ENCODE measurements around the gene ERN1. TPM values are rescaled to one million over a fixed set of nuclear protein-coding genes. Genes with fewer than 3 reads are reported as not detected.

Gene ERN1
- total and polyA plus RNA-seq, 2 of the 13 experiments (the other 11 are each of a cell fraction or from before 2014, with no cell fraction given): 6.0 to 12.7 TPM

GRCh38 chr17:64025732-64026294, 104.1 kb downstream of the ERN1 start (continued):
- TF ChIP-seq PRDM4 (CRISPR knock-in tag; IDR thresholded peaks at IDR 0.05; ENCODE audit: borderline replicate concordance) (no peak), ESRRA (CRISPR knock-in tag; IDR thresholded peaks at IDR 0.05; ENCODE audit: low read depth) (no peak), PLSCR1 (CRISPR knock-in tag; IDR thresholded peaks at IDR 0.05; ENCODE audit: borderline replicate concordance) (no peak), ZSCAN30 (CRISPR knock-in tag; IDR thresholded peaks at IDR 0.05) (no peak), FIP1L1 (IDR thresholded peaks at IDR 0.05; ENCODE audit: borderline replicate concordance, insufficient read depth, low read depth, low read length) (no peak), SIN3B (IDR thresholded peaks at IDR 0.05; ENCODE audit: low read length) (no peak), ZNF317 (CRISPR knock-in tag; IDR thresholded peaks at IDR 0.05) (no peak), ISL2 (CRISPR knock-in tag; IDR thresholded peaks at IDR 0.05) (peak; percentile 43; the same call in 1 of the 2 replicates), ZSCAN25 (CRISPR knock-in tag; IDR thresholded peaks at IDR 0.05) (peak; percentile 95), MEIS2 (CRISPR knock-in tag; IDR thresholded peaks at IDR 0.05) (peak; percentile 72; the same call in 1 of the 2 replicates), ELF1 (CRISPR knock-in tag; IDR thresholded peaks at IDR 0.05) (peak; percentile 65), ZFP62 (CRISPR knock-in tag; IDR thresholded peaks at IDR 0.05) (no peak), KMT2A (CRISPR knock-in tag; IDR thresholded peaks at IDR 0.05) (0 out of 2 replicates have a peak, but pooled peaks have one; percentile 20), RARG (CRISPR knock-in tag; IDR thresholded peaks at IDR 0.05; ENCODE audit: low read depth) (no peak), KDM2A (CRISPR knock-in tag; IDR thresholded peaks at IDR 0.05; ENCODE audit: borderline replicate concordance, low read depth) (peak; percentile 89; the same call in 1 of the 2 replicates), ZMYM2 (CRISPR knock-in tag; IDR thresholded peaks at IDR 0.05) (peak; percentile 99), ATF2 (CRISPR knock-in tag; IDR thresholded peaks at IDR 0.05) (peak; percentile 51)
- TF ChIP-seq, protein P1, sequence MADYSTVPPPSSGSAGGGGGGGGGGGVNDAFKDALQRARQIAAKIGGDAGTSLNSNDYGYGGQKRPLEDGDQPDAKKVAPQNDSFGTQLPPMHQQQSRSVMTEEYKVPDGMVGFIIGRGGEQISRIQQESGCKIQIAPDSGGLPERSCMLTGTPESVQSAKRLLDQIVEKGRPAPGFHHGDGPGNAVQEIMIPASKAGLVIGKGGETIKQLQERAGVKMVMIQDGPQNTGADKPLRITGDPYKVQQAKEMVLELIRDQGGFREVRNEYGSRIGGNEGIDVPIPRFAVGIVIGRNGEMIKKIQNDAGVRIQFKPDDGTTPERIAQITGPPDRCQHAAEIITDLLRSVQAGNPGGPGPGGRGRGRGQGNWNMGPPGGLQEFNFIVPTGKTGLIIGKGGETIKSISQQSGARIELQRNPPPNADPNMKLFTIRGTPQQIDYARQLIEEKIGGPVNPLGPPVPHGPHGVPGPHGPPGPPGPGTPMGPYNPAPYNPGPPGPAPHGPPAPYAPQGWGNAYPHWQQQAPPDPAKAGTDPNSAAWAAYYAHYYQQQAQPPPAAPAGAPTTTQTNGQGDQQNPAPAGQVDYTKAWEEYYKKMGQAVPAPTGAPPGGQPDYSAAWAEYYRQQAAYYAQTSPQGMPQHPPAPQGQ (CRISPR knock-in tag; IDR thresholded peaks at IDR 0.05; ENCODE audit: borderline replicate concordance): no peak
- TF ChIP-seq, protein P2, sequence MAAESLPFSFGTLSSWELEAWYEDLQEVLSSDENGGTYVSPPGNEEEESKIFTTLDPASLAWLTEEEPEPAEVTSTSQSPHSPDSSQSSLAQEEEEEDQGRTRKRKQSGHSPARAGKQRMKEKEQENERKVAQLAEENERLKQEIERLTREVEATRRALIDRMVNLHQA (CRISPR knock-in tag; IDR thresholded peaks at IDR 0.05): no peak
- TF ChIP-seq, protein P3, sequence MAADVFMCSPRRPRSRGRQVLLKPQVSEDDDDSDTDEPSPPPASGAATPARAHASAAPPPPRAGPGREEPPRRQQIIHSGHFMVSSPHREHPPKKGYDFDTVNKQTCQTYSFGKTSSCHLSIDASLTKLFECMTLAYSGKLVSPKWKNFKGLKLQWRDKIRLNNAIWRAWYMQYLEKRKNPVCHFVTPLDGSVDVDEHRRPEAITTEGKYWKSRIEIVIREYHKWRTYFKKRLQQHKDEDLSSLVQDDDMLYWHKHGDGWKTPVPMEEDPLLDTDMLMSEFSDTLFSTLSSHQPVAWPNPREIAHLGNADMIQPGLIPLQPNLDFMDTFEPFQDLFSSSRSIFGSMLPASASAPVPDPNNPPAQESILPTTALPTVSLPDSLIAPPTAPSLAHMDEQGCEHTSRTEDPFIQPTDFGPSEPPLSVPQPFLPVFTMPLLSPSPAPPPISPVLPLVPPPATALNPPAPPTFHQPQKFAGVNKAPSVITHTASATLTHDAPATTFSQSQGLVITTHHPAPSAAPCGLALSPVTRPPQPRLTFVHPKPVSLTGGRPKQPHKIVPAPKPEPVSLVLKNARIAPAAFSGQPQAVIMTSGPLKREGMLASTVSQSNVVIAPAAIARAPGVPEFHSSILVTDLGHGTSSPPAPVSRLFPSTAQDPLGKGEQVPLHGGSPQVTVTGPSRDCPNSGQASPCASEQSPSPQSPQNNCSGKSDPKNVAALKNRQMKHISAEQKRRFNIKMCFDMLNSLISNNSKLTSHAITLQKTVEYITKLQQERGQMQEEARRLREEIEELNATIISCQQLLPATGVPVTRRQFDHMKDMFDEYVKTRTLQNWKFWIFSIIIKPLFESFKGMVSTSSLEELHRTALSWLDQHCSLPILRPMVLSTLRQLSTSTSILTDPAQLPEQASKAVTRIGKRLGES (CRISPR knock-in tag; IDR thresholded peaks at IDR 0.05; ENCODE audit: borderline replicate concordance): no peak

Measured in HepG2 (cell line).